Ammon's horn (tissue), 1 donor: Measurements from ENCODE around the gene MSI2.
"Not testable (repeated sequence)": the region's sequence is repeated elsewhere in the genome, so short reads cannot be mapped to it uniquely, and the experiment has no call there.

Source experiments
- DNase-seq: peaks from one replicate; pipeline ENCODE4 v3.0.0-alpha.2; 2016; ENCODE audit warnings: low spot score

MSI2 gene

GRCh38 chr17:57292091-57292490 is 35.8 kb downstream of the MSI2 start:
- DNase-seq, result no peak

GRCh38 chr17:57293077-57293476 is 36.8 kb downstream of the MSI2 start:
- no peak for DNase-seq

- no peak for DNase-seq
Measured at GRCh38 chr17:57294101-57294500, 37.8 kb downstream of the MSI2 start.

- DNase-seq, result peak; percentile 37
Measured at GRCh38 chr17:57294629-57295501, 38.5 kb downstream of the MSI2 start.

GRCh38 chr17:57295526-57296023 is 39.3 kb downstream of the MSI2 start:
- DNase-seq, result no peak

GRCh38 chr17:57296231-57296630 is 39.9 kb downstream of the MSI2 start:
- DNase-seq, result no peak

- DNase-seq, result no peak
Measured at GRCh38 chr17:57299176-57299575, 42.9 kb downstream of the MSI2 start.

GRCh38 chr17:57300592-57300991 is 44.3 kb downstream of the MSI2 start:
- not testable (repeated sequence) for DNase-seq

- no peak for DNase-seq
Measured at GRCh38 chr17:57302690-57303465, 46.6 kb downstream of the MSI2 start.

GRCh38 chr17:57305144-57305728 is 48.9 kb downstream of the MSI2 start:
- no peak for DNase-seq

GRCh38 chr17:57305908-57306504 is 49.7 kb downstream of the MSI2 start:
- DNase-seq, result no peak

- no peak for DNase-seq
Measured at GRCh38 chr17:57308543-57309186, 52.3 kb downstream of the MSI2 start.

GRCh38 chr17:57309479-57309878 is 53.2 kb downstream of the MSI2 start:
- DNase-seq, result no peak

- DNase-seq, result no peak
Measured at GRCh38 chr17:57311281-57312216, 55.2 kb downstream of the MSI2 start.

GRCh38 chr17:57312242-57312641 is 55.9 kb downstream of the MSI2 start:
- DNase-seq, result no peak

GRCh38 chr17:57313097-57313835 is 56.9 kb downstream of the MSI2 start:
- DNase-seq, result no peak

GRCh38 chr17:57315061-57316015 is 59.0 kb downstream of the MSI2 start:
- DNase-seq, result no peak

GRCh38 chr17:57316361-57316760 is 60.0 kb downstream of the MSI2 start:
- DNase-seq, result no peak

- DNase-seq, result no peak
Measured at GRCh38 chr17:57317079-57317478, 60.8 kb downstream of the MSI2 start.
